ENCODE results near the gene MEGF6. TPM values are rescaled to one million over a fixed set of nuclear protein-coding genes. Genes with fewer than 3 reads are reported as not detected.

Gene MEGF6
- total and polyA plus RNA-seq, 2 donors (not counting 3 experiments of a cell fraction or from before 2014, with no cell fraction given), result 22.5 to 63.7 TPM

DNA sequence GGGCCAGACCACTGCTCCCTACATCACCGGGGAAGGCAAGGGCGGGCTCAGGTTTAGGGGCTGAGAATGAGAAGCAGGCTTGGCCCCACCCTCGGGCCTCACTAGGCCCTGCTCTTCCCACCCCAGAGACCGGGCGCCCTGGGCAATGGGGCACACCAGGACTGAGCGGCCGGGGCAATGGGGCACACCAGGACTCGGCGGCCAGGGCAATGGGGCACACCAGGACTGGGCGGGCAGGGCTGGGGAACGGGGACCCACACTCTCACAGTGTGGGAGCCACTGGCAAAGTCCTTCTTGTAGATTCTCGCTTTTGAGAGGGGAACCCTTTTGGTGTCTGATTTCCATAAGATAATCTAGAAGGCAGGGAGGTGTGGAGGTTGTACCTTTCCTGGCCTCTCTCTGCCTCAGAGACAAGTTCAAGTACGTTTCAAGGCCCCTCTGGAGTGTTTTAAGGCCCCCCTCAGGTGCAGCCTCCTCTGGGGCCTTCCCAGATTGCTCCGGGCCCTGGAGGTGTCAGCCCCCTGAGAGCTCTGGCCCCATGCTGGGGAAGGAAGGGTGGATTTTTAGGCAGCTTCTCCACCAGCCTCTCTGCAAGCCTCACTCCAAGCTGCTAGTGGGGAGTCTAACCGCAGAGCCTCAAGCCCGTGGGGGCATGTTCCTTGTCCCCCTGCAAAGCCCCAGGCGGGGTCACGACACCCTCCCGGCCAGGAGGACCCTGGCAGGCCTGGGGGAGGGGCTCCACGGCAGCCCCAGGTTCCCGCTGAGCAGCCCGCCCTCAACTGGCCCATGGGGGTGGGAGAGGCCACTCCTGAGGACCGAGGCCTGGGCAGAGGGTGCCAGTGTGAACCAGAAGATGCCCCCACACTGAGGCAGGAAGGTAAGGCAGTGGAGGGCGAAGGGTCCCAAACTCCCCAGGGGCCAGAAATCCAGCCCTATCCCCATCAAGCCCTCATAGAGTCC, 90.6 kb downstream of the MEGF6 start:
- Histone ChIP-seq H3K27ac (ENCODE audit: insufficient read depth, low read depth, low read length) (no peak overlapping the region), H3K9me3 (replicated peaks; ENCODE audit: control insufficient read depth, insufficient read depth, low read length) (no peaks in the 10 kb centered on the region), H2AFZ (ENCODE audit: low read depth, low read length) (no peak overlapping the region), H3K79me2 (ENCODE audit: control insufficient read depth, insufficient read depth, low read length) (no peaks in the 10 kb centered on the region), H3K27me3 (ENCODE audit: control insufficient read depth in 2 of 2, insufficient read depth in 2 of 2, low read length in 2 of 2) (no peaks in the 10 kb centered on the region), H3K9me1 (replicated peaks; ENCODE audit: control insufficient read depth, extremely low read depth, insufficient read depth, low read length) (no peaks in the 10 kb centered on the region), H3K4me2 (ENCODE audit: insufficient read depth, low read length) (no peak overlapping the region), H4K20me1 (replicated peaks; ENCODE audit: control insufficient read depth, extremely low read depth, insufficient read depth, low read length) (no peaks in the 10 kb centered on the region), H3K36me3 (ENCODE audit: control insufficient read depth in 2 of 2, extremely low read depth in 1 of 2, insufficient read depth in 2 of 2, low read length in 2 of 2) (no peaks in the 10 kb centered on the region), H3K4me1 (ENCODE audit: control insufficient read depth, extremely low read depth, insufficient read depth, low read length) (no peaks in the 10 kb centered on the region), H3K9ac (replicated peaks; ENCODE audit: extremely low read depth, insufficient read depth, low read length) (no peak overlapping the region), H3K4me3 (replicated peaks in 1 of 3; ENCODE audit: insufficient read depth in 1 of 3, low read depth in 1 of 3, low read length in 3 of 3) (no peak overlapping the region)
- no peak for FAIRE-seq
- intact Hi-C loops (cut with micrococcal nuclease) (no loop called here), dilution Hi-C loops (cut with MboI; ENCODE audit: extremely low pct_ligation_motif_present, low sequenced_read_pairs) (no loop called here)
- no peak for TF ChIP-seq MAX (IDR thresholded peaks at IDR 0.05; ENCODE audit: insufficient read depth, insufficient read length)
- no peak for TF ChIP-seq GATA2 (IDR thresholded peaks at IDR 0.05; ENCODE audit: insufficient read depth, insufficient read length, low read depth, low read length)
- no peak for TF ChIP-seq POLR2A (IDR thresholded peaks at IDR 0.05; ENCODE audit: low read depth, low read length)
- TF ChIP-seq MYC (IDR thresholded peaks at IDR 0.05; ENCODE audit: low read depth, low read length), result no peak
- no peak for TF ChIP-seq JUN (IDR thresholded peaks at IDR 0.05; ENCODE audit: borderline replicate concordance, insufficient read depth, insufficient read length, low read depth)
- no peak for TF ChIP-seq FOS (IDR thresholded peaks at IDR 0.05; ENCODE audit: borderline replicate concordance, insufficient read depth, low read length)
- TF ChIP-seq EZH2 (IDR thresholded peaks at IDR 0.05; ENCODE audit: borderline replicate concordance, low read depth, low read length, severe bottlenecking), result no peak
- no peak for TF ChIP-seq POLR2AphosphoS5 (IDR thresholded peaks at IDR 0.05; ENCODE audit: insufficient read depth, low read depth, low read length)
- TF ChIP-seq CTCF (IDR thresholded peaks at IDR 0.05; ENCODE audit: extremely low read depth in 1 of 2, insufficient read depth in 1 of 2, low read depth in 1 of 2, low read length in 2 of 2), result no peak
- no TSS peak for BruUV-seq (replicated peaks)
- POLR2A ChIA-PET, result no interaction called here
- CTCF ChIA-PET, result no interaction called here
- no peak for DNase-seq (ENCODE audit: low read depth, low spot score)

Measured in endothelial cell of umbilical vein (primary cell).